GM11168 (cell line): Measurements from ENCODE around the gene RIC1.

Experiments used
- in situ Hi-C: fragments of 300-500 bp; cut with MboI; formaldehyde crosslinking; loops from one replicate; pipeline ENCODE4 v1.12.0; 2022; ENCODE audit warnings: low sequenced_read_pairs; ENCODE audit not compliant: unreplicated experiment

RIC1 gene

DNA sequence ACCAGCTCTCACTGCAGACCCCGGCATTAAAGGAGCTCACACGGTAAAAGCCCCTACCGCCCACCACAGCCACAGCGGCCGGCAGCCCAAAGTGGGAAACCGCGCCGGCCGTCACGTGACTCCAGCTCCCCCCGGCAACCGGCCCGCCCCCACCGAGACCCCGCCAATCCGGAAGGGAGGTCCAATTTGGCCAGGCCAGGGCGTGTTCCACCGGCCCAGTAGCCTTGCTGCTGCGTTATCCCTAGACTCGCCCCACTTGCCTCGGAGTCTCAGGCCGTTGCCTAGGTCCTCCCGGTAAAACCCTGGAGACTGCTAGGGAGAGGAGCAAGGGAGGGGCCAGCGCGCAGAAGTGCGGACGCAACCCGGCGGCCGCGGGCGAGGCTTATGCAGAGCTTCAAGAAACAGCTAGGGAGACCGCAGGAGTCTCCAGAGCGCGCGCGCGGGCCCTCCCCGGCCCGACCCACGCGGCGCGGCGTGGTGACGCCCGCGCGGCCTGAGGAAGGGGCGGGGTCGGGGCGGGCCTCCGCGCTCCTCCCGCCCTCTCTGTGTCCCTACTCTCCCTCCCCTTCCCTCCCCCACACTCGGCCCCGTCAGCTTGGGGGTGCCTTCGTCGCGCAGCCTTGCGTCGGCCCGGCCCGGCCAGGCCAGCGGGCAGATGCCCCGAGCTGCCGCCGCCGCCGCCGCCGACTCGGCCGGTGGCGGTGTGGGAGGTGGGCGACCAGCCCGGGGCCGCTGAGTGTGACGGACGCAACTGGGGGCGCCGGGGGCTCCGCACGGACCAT lies at the start of gene RIC1:
Gene RIC1, plus strand, starts transcription at position 578 of the 782 bp plus-strand sequence. Its CDS starts 203 bp downstream, at position 781.
- in situ Hi-C loops = no loop called here

GRCh38 chr9:5579881-5580280 lies 49.0 kb upstream of the RIC1 start:
- in situ Hi-C loops = loop anchor here (25.0 kb wide), 1 partner anchor 518 kb away; no protein-coding TSS in a partner anchor

GRCh38 chr9:5580650-5581049 lies 48.3 kb upstream of the RIC1 start:
- in situ Hi-C loops = loop anchor here (25.0 kb wide), 1 partner anchor 518 kb away; no protein-coding TSS in a partner anchor

GRCh38 chr9:5581706-5582105 lies 47.2 kb upstream of the RIC1 start:
- in situ Hi-C loops = loop anchor here (25.0 kb wide), 1 partner anchor 519 kb away; no protein-coding TSS in a partner anchor

- in situ Hi-C loops = loop anchor here (25.0 kb wide), 1 partner anchor 521 kb away; no protein-coding TSS in a partner anchor
Observed at GRCh38 chr9:5582835-5583195, 46.1 kb upstream of the RIC1 start.

GRCh38 chr9:5586391-5586802 lies 42.5 kb upstream of the RIC1 start:
- in situ Hi-C loops = loop anchor here (25.0 kb wide), 1 partner anchor 524 kb away; no protein-coding TSS in a partner anchor

DNA sequence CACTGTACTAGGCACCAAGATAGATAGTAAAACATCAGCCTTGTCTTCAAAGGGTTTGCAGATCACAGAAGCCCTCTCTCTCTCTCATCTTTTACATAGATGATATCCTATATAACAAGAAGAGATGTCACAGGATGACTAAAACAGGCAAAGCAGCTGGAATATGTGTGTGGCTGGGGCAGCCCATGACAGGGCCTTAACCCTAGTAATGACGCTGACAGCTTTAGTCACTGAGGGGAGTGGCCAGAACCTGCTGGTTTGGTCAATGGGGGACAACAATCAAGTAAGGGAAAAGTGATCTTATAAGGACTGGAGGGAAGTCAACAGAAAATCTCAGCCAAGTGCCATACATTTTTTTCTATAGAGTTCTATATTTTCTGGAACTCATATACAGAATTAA lies 41.9 kb upstream of the RIC1 start:
- in situ Hi-C loops = loop anchor here (25.0 kb wide), 1 partner anchor 525 kb away; no protein-coding TSS in a partner anchor

DNA sequence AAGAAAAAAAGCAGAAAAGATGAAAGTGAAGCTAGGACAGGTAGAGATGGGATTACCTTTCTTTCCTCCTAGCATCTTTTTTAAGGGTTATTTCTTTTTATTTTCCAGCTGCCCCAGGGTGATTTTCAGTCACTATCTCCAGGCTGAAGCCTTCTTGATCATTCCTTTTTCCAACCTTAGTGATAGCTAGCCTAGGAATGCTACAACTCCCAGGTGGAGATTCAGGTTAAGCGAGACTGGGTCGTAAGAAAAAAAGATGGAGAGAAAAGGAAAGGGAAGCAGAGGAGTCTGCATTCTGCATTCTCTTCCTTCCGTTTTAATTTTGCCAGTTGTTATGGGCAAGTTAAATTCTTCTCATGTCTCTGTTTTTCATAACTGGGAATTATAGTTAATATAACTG lies 36.7 kb upstream of the RIC1 start:
- in situ Hi-C loops = loop anchor here (5.0 to 25.0 kb wide), 3 partner anchors 135 to 827 kb away; no protein-coding TSS in a partner anchor

DNA sequence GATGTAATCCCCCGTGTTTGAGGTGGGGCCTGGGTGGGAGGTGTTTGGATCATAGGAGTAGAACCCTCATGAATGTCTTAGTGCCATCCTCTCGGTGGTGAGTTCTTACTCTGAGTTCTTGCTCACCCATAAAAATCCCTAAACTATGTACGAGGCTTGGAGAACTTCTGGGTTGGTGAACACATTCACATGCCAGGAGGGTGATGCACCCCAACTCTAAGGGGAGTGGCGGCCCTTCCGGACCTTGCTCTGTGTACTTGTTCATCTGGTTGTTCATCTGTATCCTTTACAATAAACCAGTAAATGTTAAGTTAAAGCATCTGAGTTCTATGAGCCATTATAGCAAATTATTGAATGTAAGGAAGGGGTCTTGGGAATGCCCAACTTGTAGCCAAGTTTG lies 36.0 kb upstream of the RIC1 start:
- in situ Hi-C loops = loop anchor here (5.0 to 25.0 kb wide), 3 partner anchors 136 to 828 kb away; no protein-coding TSS in a partner anchor

GRCh38 chr9:5593904-5594303 lies 35.0 kb upstream of the RIC1 start:
- in situ Hi-C loops = loop anchor here (5.0 to 25.0 kb wide), 3 partner anchors 137 to 829 kb away; no protein-coding TSS in a partner anchor

- in situ Hi-C loops = loop anchor here (10.0 to 25.0 kb wide), 2 partner anchors 534 to 831 kb away; no protein-coding TSS in a partner anchor
Observed at GRCh38 chr9:5596173-5596572, 32.7 kb upstream of the RIC1 start.

- in situ Hi-C loops = no loop called here
Observed at GRCh38 chr9:5608298-5609225, 20.3 kb upstream of the RIC1 start.

- in situ Hi-C loops = no loop called here
Observed at GRCh38 chr9:5609226-5609596, 19.7 kb upstream of the RIC1 start.

GRCh38 chr9:5610491-5610890 lies 18.4 kb upstream of the RIC1 start:
- in situ Hi-C loops = loop anchor here (5.0 kb wide), 1 partner anchor 423 kb away; the partner anchor contains the start of gene INSL6

- in situ Hi-C loops = loop anchor here (5.0 kb wide), 1 partner anchor 424 kb away; the partner anchor contains the start of gene INSL6
Observed at GRCh38 chr9:5611321-5612184, 17.4 kb upstream of the RIC1 start.

GRCh38 chr9:5612185-5612530 lies 16.7 kb upstream of the RIC1 start:
- in situ Hi-C loops = loop anchor here (5.0 kb wide), 1 partner anchor 425 kb away; the partner anchor contains the start of gene INSL6

DNA sequence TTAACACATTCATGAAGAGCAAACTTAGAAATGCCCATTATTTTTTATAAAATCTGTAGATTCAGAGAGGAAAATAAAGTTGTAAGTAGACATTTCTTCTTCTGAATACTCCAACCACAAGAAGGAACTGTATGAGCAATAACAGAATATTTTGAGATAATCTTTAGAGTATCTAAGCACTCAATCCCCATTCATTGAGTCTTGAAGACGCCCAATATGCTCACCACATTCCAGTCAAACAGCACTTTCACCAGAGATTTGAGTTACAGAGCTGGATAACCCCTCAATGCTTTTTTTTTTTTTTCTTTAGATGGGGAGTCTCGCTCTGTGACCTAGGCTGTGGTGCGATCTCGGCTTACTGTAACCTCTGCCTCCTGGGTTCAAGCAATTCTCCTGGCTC lies 14.7 kb upstream of the RIC1 start:
- in situ Hi-C loops = loop anchor here (5.0 kb wide), 1 partner anchor 427 kb away; the partner anchor contains the start of gene INSL6

- in situ Hi-C loops = loop anchor here (5.0 kb wide), 1 partner anchor 428 kb away; the partner anchor contains the start of gene INSL6
Observed at GRCh38 chr9:5614985-5615384, 13.9 kb upstream of the RIC1 start.

DNA sequence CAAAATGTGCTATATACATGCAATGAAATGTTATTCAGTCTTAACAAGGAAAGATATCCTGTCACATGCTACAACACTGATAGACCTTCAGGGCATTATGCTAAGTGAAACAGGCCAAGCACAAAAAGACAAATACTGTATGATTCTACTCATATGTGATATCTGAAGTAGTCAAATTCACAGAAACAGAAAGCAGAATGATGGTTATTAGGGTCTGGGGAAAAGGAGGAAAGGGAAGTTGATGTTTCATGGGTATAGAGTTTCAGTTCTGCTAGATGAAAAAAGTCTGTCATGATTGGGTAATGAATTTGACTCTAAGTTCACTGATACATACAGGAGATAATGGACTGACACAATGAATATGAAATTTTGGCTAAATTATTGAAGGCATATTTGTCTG lies 11.2 kb upstream of the RIC1 start:
- in situ Hi-C loops = no loop called here
